ENCODE results near the gene PI4KA.
"Not testable (repeated sequence)": the region's sequence is repeated elsewhere in the genome, so short reads cannot be mapped to it uniquely, and the experiment has no call there.

Gene PI4KA

GRCh38 chr22:20699856-20700255 is 158.8 kb downstream of the PI4KA start:
- H3K9me3 Mint-ChIP-seq; H3K4me3 Mint-ChIP-seq; H3K36me3 Mint-ChIP-seq (ENCODE audit: low read depth); H3K27ac Mint-ChIP-seq: not testable (repeated sequence)
- peaks cover 10% of the 10 kb centered on the region for H3K27me3 Mint-ChIP-seq (ENCODE audit: low read depth)
- peaks cover 10% of the 10 kb centered on the region for H3K4me1 Mint-ChIP-seq (ENCODE audit: low read depth)

DNA sequence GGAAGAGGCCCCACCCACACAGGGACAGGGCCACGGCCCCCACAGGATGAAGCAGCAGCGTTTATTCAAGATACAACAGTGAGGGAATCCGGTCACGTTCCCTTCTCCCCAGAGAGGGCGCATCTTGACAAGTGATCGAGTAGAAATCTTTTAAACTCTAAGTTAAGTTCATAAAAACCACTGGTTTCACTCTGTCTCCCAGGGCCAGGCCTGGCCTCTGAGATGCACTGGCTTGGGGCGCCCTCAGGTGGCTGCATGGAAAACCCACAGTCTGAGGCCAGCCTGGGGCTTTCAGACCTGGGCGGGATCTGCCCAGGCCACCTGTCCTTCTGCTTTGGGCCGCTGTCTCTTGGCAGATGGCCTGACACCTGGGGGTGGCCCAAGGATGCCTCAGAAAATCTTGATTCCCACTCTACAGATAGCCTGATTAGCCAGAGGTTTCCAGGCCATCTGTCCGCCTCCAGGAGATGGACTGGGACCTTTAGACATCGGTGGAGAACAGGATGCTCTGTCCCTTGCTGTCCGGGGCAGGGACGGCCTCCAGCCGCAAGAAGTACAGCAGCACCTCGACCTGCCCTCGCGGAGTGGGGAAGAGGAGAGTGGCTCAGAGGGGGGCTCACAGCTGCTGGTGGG is 161.0 kb downstream of the PI4KA start:
- not testable (repeated sequence) for H3K4me1 Mint-ChIP-seq (ENCODE audit: low read depth); H3K36me3 Mint-ChIP-seq (ENCODE audit: low read depth); H3K27me3 Mint-ChIP-seq (ENCODE audit: low read depth); H3K9me3 Mint-ChIP-seq; H3K4me3 Mint-ChIP-seq; H3K27ac Mint-ChIP-seq

DNA sequence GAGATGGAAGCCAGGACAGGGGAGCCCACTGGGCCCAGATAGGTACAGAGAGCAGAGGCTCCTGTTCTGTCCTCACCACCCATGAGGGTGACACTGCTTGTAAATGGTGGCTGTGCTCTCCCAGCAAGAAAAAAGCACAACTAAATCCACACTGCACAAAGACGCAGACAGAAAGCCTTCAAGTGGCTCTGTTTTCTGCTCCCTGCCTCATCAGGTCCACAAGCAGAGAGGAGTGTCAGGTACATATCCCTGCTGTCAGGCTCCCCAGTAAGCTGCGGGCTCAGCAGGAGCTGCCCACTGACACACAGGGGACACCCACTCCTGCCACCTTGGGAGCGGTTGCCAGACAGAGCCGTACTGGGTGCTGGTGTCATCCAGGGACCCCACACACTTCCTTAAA is 162.6 kb downstream of the PI4KA start:
- H3K4me3 Mint-ChIP-seq; H3K36me3 Mint-ChIP-seq (ENCODE audit: low read depth); H3K27me3 Mint-ChIP-seq (ENCODE audit: low read depth); H3K4me1 Mint-ChIP-seq (ENCODE audit: low read depth); H3K9me3 Mint-ChIP-seq; H3K27ac Mint-ChIP-seq: not testable (repeated sequence)

DNA sequence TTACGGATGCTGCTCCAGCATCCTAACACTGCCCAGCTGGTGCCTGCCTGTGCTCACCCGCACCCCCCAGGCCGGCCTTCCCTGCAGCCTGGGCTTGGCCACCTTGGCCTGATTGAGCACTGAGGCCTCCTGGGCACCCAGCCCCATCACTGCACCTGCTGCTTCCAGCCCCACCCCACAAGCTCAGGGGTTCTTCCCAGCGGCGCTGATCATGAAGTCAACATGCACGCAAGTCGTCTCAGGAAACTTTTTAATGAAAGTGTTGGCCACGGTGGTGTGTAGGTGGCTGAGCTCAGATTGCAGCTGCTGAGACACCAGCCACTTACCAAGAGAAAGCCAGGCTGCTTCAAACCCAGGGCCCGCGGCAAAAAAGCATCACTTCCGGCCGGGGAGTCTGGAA is 163.4 kb downstream of the PI4KA start:
- H3K9me3 Mint-ChIP-seq; H3K27ac Mint-ChIP-seq; H3K27me3 Mint-ChIP-seq (ENCODE audit: low read depth); H3K4me1 Mint-ChIP-seq (ENCODE audit: low read depth); H3K36me3 Mint-ChIP-seq (ENCODE audit: low read depth): not testable (repeated sequence)
- peak overlapping the region; percentile 10 for H3K4me3 Mint-ChIP-seq

DNA sequence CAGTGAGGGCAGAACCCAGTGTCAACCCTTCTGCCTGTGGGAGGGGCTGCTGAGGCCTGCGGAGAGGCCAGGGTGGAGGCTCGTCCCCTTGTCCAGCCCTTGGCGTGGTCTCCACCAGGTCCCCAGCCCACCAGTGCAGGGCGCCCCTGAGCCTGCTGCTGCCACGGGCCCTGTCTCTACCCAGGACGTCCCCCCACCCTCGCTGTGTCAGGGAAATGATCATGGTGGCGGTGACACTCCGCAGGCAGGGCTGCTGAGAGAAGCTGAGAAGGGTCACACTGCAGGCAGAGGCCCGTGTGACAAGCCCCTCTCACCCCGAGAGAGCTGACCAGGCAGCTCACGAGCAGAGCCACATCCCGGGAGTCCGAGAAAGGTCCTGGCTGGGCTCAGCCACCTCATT is 164.4 kb downstream of the PI4KA start:
- H3K9me3 Mint-ChIP-seq; H3K27ac Mint-ChIP-seq; H3K4me3 Mint-ChIP-seq; H3K36me3 Mint-ChIP-seq (ENCODE audit: low read depth); H3K27me3 Mint-ChIP-seq (ENCODE audit: low read depth); H3K4me1 Mint-ChIP-seq (ENCODE audit: low read depth): not testable (repeated sequence)

DNA sequence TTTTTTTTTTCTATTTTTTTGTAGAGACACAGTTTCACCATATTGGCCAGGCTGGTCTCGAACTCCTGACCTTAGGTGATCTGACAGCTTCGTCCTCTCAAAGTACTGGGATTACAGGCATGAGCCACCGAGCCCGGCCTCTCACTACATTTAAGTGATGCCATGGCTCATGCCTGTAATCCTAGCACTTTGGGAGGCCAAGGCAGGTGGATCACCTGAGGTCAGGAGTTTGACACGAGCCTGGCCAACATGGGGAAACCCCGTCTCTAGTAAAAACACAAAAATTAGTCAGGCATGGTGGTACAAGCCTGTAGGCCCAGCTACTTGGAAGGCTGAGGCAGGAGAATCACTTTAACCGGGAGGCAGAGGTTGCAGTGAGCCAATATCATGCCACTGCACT is 165.7 kb downstream of the PI4KA start:
- not testable (repeated sequence) for H3K27me3 Mint-ChIP-seq (ENCODE audit: low read depth); H3K9me3 Mint-ChIP-seq; H3K4me3 Mint-ChIP-seq; H3K4me1 Mint-ChIP-seq (ENCODE audit: low read depth); H3K36me3 Mint-ChIP-seq (ENCODE audit: low read depth); H3K27ac Mint-ChIP-seq

DNA sequence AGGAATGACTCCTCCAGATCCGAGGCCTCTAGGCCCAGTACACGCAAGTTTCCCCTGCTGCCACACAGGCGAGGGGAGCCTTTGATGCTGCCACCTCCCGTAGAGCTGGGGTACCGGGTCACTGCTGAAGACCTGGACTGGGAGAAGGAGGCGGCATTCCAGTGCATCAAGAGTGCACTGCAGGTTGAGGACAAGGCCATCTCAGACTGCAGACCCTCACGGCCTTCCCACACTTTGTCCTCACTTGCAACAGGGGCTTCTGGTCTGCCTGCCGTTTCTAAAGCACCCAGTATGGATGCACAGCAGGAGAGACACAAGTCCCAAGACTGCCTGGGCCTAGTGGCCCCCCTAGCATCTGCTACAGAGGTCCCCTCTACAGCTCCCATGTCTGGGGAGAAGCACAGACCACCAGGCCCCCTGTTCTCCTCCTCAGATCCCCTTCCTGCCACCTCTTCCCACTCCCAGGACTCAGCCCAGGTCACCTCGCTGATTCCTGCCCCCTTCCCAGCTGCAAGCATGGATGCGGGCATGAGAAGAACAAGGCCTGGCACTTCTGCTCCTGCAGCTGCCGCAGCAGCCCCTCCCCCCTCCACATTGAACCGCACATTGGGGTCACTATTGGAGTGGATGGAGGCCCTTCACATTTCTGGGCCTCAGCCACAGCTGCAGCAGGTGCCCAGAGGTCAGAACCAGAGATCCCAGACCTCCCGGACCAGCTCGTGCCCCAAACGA is 167.9 kb downstream of the PI4KA start:
- not testable (repeated sequence) for H3K36me3 Mint-ChIP-seq (ENCODE audit: low read depth); H3K4me3 Mint-ChIP-seq

DNA sequence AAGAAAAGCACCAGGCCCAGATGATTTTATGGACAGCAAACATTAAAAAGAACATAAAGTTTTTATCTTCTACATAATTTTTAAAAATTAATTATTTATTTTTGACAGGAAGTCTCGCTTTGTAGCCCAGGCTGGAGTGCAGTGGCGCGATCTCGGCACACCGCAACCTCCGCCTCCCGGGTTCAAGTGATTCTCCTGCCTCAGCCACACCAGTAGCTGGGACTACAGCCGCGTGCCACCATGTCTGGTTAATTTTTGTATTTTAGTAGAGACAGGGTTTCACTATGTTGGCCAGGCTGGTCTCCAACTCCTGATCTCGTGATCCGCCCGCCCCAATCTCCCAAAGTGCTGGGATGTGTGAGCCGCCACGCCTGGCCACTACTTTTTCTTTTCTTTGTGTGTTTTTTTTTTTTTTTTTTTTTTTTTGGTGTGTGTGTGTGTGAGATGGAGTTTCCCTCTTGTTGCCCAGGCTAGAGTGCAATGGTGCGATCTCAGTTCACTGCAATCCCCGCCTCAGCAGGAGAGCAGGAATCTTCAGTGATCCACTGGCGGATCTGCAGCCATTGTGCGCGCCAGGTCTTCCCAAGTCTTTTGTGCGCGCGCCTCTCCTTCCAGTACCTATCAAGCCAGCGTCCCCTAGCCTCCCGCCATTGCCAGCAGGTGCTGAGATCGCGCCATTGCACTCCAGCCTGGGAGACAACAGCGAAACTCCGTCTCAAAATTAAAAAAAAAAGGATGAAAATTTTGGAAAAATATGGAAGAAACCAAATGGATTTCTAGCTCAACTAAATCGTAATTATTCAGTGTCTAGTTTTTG is 171.0 kb downstream of the PI4KA start:
- not testable (repeated sequence) for H3K4me1 Mint-ChIP-seq (ENCODE audit: low read depth); H3K4me3 Mint-ChIP-seq; H3K36me3 Mint-ChIP-seq (ENCODE audit: low read depth); H3K27ac Mint-ChIP-seq; H3K9me3 Mint-ChIP-seq; H3K27me3 Mint-ChIP-seq (ENCODE audit: low read depth)

More for the DNA sequence above, 167.9 kb downstream of the PI4KA start:
- not testable (repeated sequence) for H3K4me1 Mint-ChIP-seq (ENCODE audit: low read depth); H3K27me3 Mint-ChIP-seq (ENCODE audit: low read depth); H3K9me3 Mint-ChIP-seq; H3K27ac Mint-ChIP-seq

DNA sequence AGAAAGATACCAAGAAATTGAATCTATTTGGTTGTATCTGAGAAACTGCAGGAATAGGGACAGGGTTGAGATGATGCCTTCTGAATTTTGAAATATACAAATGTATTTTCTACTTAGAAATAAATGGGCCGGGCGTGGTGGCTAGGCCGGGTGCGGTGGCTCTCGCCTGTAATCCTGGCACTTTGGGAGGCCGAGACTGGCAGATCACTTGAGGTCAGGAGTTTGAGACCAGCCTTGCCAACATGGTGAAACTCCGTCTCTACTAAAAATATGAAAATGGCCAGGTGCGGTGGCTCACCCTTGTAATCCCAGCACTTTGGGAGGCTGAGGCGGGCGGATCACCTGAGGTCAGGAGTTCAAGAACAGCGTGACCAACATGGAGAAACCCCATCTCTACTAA is 172.8 kb downstream of the PI4KA start:
- not testable (repeated sequence) for H3K27ac Mint-ChIP-seq; H3K4me1 Mint-ChIP-seq (ENCODE audit: low read depth); H3K9me3 Mint-ChIP-seq; H3K36me3 Mint-ChIP-seq (ENCODE audit: low read depth); H3K27me3 Mint-ChIP-seq (ENCODE audit: low read depth); H3K4me3 Mint-ChIP-seq

- not testable (repeated sequence) for H3K27ac Mint-ChIP-seq; H3K4me1 Mint-ChIP-seq (ENCODE audit: low read depth); H3K4me3 Mint-ChIP-seq; H3K36me3 Mint-ChIP-seq (ENCODE audit: low read depth); H3K9me3 Mint-ChIP-seq
- H3K27me3 Mint-ChIP-seq (ENCODE audit: low read depth), result peaks cover 42% of the 10 kb centered on the region
Measured at GRCh38 chr22:20678792-20679435, 179.7 kb downstream of the PI4KA start.

GRCh38 chr22:20677684-20678242 is 180.8 kb downstream of the PI4KA start:
- H3K9me3 Mint-ChIP-seq, result no peaks in the 10 kb centered on the region
- H3K4me1 Mint-ChIP-seq (ENCODE audit: low read depth), result no peaks in the 10 kb centered on the region
- no peaks in the 10 kb centered on the region for H3K36me3 Mint-ChIP-seq (ENCODE audit: low read depth)
- no peak overlapping the region for H3K27ac Mint-ChIP-seq
- no peak overlapping the region for H3K4me3 Mint-ChIP-seq
- H3K27me3 Mint-ChIP-seq (ENCODE audit: low read depth), result peaks cover 53% of the 10 kb centered on the region

DNA sequence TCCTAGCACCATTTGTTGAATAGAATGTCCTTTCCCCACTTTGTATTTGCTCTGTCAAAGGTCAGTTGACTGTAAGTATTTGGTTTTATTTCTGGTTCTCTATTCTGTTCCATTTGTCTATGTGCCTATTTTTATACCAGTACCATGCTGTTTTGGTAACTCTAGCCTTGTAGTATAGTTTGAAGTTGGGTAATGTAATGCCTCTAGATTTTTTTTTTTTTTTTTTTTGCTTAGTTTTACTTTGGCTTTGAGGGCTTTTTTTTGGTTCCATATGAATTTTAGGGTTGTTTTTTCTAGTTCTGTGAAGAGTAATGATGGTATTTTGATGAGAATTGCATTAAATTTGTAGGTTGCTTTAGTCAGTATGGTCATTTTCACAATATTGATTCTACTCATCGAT is 183.0 kb downstream of the PI4KA start:
- not testable (repeated sequence) for H3K4me3 Mint-ChIP-seq; H3K36me3 Mint-ChIP-seq (ENCODE audit: low read depth); H3K27ac Mint-ChIP-seq; H3K9me3 Mint-ChIP-seq; H3K4me1 Mint-ChIP-seq (ENCODE audit: low read depth)
- H3K27me3 Mint-ChIP-seq (ENCODE audit: low read depth), result peaks cover 67% of the 10 kb centered on the region

DNA sequence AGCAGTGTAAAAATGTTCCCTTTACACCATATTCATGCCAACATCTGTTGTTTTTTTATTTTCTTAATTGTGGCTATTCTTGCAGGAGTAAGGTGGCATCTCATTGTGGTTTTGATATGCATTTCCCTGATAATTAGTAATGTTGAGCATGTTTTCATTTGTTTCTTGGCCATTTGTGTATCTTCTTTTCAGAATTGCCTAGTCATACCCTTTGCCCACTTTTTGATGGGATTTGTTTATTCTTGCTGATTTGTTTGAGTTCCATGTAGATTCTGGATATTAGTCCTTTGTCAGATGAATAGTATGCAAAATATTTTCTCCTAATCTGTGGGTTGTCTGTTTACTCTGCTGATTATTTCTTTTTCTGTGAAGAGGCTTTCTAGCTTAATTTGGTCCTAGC is 183.6 kb downstream of the PI4KA start:
- no peaks in the 10 kb centered on the region for H3K4me1 Mint-ChIP-seq (ENCODE audit: low read depth)
- no peaks in the 10 kb centered on the region for H3K9me3 Mint-ChIP-seq
- no peaks in the 10 kb centered on the region for H3K36me3 Mint-ChIP-seq (ENCODE audit: low read depth)
- H3K4me3 Mint-ChIP-seq, result no peak overlapping the region
- no peak overlapping the region for H3K27ac Mint-ChIP-seq
- H3K27me3 Mint-ChIP-seq (ENCODE audit: low read depth), result peaks cover 70% of the 10 kb centered on the region

GRCh38 chr22:20673295-20674195 is 185.1 kb downstream of the PI4KA start:
- Mint-ChIP-seq H3K9me3 (no peaks in the 10 kb centered on the region), H3K4me3 (no peak overlapping the region), H3K4me1 (ENCODE audit: low read depth) (no peaks in the 10 kb centered on the region), H3K27ac (no peak overlapping the region), H3K27me3 (ENCODE audit: low read depth) (peaks cover 66% of the 10 kb centered on the region), H3K36me3 (ENCODE audit: low read depth) (no peaks in the 10 kb centered on the region)

Data from T-helper 1 cell treated with Interleukin-12 subunit alpha and Interleukin-12 subunit beta and Interleukin-4 antibody, amounts not matched to agents 30 μg/mL and 1 μg/mL, for 36 hours (primary cell).